KMS-11 (cell line): ENCODE results near the gene LSAMP.

Experiments
- H2AFZ ChIP-seq: fragments of 200-600 bp; sonication (generic); 2 replicates; pipeline ENCODE4 v1.6.1; 2016; ENCODE audit warnings: antibody characterized with exemption, mixed run types, low read depth
- H3K27ac ChIP-seq: fragments of 200-600 bp; sonication (generic); 2 replicates; pipeline ENCODE4 v1.6.1; 2016; ENCODE audit warnings: mild to moderate bottlenecking, mixed run types
- H3K27me3 ChIP-seq: fragments of 200-600 bp; sonication (generic); 2 replicates; pipeline ENCODE4 v1.6.1; 2017; ENCODE audit warnings: mild to moderate bottlenecking, low read depth, mixed run types, moderate library complexity; ENCODE audit not compliant: insufficient read depth
- H3K36me3 ChIP-seq: fragments of 200-600 bp; sonication (generic); 2 replicates; pipeline ENCODE4 v1.6.1; 2017; ENCODE audit warnings: mild to moderate bottlenecking, mixed run types; ENCODE audit not compliant: insufficient read depth
- H3K4me1 ChIP-seq: fragments of 200-600 bp; sonication (generic); 2 replicates; pipeline ENCODE4 v1.6.1; 2016; ENCODE audit warnings: mild to moderate bottlenecking, low read depth, mixed run types; ENCODE audit not compliant: poor library complexity, severe bottlenecking
- H3K4me2 ChIP-seq: fragments of 200-600 bp; sonication (generic); 2 replicates; pipeline ENCODE4 v1.7.0; 2016; ENCODE audit warnings: mild to moderate bottlenecking, mixed run types
- H3K4me3 ChIP-seq: fragments of 200-600 bp; sonication (generic); IDR thresholded peaks from 2 replicates; pipeline ENCODE4 v1.6.1; 2017; ENCODE audit warnings: low read depth, low read length, mixed read lengths; ENCODE audit not compliant: insufficient read depth
- H3K79me2 ChIP-seq: fragments of 200-600 bp; sonication (generic); 2 replicates; pipeline ENCODE4 v1.6.1; 2016; ENCODE audit warnings: low read depth, mixed run types; ENCODE audit not compliant: insufficient read depth
- H3K9ac ChIP-seq: fragments of 200-600 bp; sonication (generic); 2 replicates; pipeline ENCODE4 v1.6.1; 2016; ENCODE audit warnings: mild to moderate bottlenecking, mixed run types
- H4K20me1 ChIP-seq: fragments of 200-600 bp; sonication (generic); 2 replicates; pipeline ENCODE4 v1.6.1; 2016; ENCODE audit warnings: mild to moderate bottlenecking, mixed run types; ENCODE audit not compliant: insufficient read depth
- CTCF ChIP-seq: fragments of 200-600 bp; sonication (generic); conservative IDR thresholded peaks from 2 replicates; pipeline ENCODE4 v1.6.1; 2017; ENCODE audit warnings: low read depth, mild to moderate bottlenecking, antibody characterized with exemption, low read length, moderate library complexity, mixed read lengths

Gene LSAMP

GRCh38 chr3:116302087-116302747, 143.1 kb downstream of the LSAMP start:
- Histone ChIP-seq H3K4me3 (no peak overlapping the region), H3K4me2 (no peak overlapping the region), H3K27ac (no peak overlapping the region), H4K20me1 (no peaks in the 10 kb centered on the region), H3K36me3 (no peaks in the 10 kb centered on the region), H3K9ac (no peak overlapping the region), H3K4me1 (no peaks in the 10 kb centered on the region), H3K27me3 (no peaks in the 10 kb centered on the region), H3K79me2 (no peaks in the 10 kb centered on the region), H2AFZ (no peak overlapping the region)
- no peak for TF ChIP-seq CTCF

GRCh38 chr3:116301422-116301821, 143.9 kb downstream of the LSAMP start:
- TF ChIP-seq CTCF = no peak
- Histone ChIP-seq H3K36me3 (no peaks in the 10 kb centered on the region), H2AFZ (no peak overlapping the region), H3K4me2 (no peak overlapping the region), H4K20me1 (no peaks in the 10 kb centered on the region), H3K27me3 (no peaks in the 10 kb centered on the region), H3K27ac (no peak overlapping the region), H3K4me3 (no peak overlapping the region), H3K9ac (no peak overlapping the region), H3K79me2 (no peaks in the 10 kb centered on the region), H3K4me1 (no peaks in the 10 kb centered on the region)

GRCh38 chr3:116300226-116300625, 145.1 kb downstream of the LSAMP start:
- Histone ChIP-seq H3K27ac (no peak overlapping the region), H3K36me3 (no peaks in the 10 kb centered on the region), H3K9ac (no peak overlapping the region), H3K27me3 (no peaks in the 10 kb centered on the region), H3K79me2 (no peaks in the 10 kb centered on the region), H3K4me3 (no peak overlapping the region), H3K4me2 (no peak overlapping the region), H2AFZ (no peak overlapping the region), H3K4me1 (no peaks in the 10 kb centered on the region), H4K20me1 (no peaks in the 10 kb centered on the region)
- TF ChIP-seq CTCF = no peak

- Histone ChIP-seq H3K4me1 (no peaks in the 10 kb centered on the region), H3K4me3 (no peak overlapping the region), H2AFZ (no peak overlapping the region), H3K4me2 (no peak overlapping the region), H3K27ac (no peak overlapping the region), H3K9ac (no peak overlapping the region), H3K36me3 (no peaks in the 10 kb centered on the region), H3K79me2 (no peaks in the 10 kb centered on the region), H4K20me1 (no peaks in the 10 kb centered on the region), H3K27me3 (no peaks in the 10 kb centered on the region)
- TF ChIP-seq CTCF = no peak
Observed at GRCh38 chr3:116299646-116300081, 145.6 kb downstream of the LSAMP start.
